ENCODE measurements around the gene PXYLP1. TPM values are rescaled to one million over a fixed set of nuclear protein-coding genes. Genes with fewer than 3 reads are reported as not detected.
A peak's percentile ranks its signal among the peaks of the same experiment; 100 is the strongest.
"Not testable (repeated sequence)": the region's sequence is repeated elsewhere in the genome, so short reads cannot be mapped to it uniquely, and the experiment has no call there.

The PXYLP1 gene
- total RNA-seq, 1 experiment from 2014 or later = 9.7 TPM

DNA sequence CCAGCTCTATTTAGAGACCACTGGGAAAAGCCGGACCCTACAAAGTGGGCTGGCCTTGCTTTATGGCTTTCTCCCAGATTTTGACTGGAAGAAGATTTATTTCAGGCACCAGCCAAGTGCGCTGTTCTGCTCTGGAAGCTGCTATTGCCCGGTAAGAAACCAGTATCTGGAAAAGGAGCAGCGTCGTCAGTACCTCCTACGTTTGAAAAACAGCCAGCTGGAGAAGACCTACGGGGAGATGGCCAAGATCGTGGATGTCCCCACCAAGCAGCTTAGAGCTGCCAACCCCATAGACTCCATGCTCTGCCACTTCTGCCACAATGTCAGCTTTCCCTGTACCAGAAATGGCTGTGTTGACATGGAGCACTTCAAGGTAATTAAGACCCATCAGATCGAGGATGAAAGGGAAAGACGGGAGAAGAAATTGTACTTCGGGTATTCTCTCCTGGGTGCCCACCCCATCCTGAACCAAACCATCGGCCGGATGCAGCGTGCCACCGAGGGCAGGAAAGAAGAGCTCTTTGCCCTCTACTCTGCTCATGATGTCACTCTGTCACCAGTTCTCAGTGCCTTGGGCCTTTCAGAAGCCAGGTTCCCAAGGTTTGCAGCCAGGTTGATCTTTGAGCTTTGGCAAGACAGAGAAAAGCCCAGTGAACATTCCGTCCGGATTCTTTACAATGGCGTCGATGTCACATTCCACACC is 60.9 kb downstream of the PXYLP1 start:
- DNase-seq (ENCODE audit: low spot score) = no peak

DNA sequence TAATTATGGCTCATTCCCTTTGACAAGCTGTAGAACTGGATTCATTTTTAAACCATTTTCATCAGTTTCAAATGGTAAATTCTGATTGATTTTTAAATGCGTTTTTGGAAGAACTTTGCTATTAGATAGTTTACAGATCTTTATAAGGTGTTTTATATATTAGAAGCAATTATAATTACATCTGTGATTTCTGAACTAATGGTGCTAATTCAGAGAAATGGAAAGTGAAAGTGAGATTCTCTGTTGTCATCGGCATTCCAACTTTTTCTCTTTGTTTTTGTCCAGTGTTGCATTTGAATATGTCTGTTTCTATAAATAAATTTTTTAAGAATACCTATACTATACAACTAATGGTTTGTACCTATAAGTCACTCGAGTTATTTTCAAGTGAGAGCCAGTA is 62.7 kb downstream of the PXYLP1 start:
- no peak for DNase-seq (ENCODE audit: low spot score)

DNA sequence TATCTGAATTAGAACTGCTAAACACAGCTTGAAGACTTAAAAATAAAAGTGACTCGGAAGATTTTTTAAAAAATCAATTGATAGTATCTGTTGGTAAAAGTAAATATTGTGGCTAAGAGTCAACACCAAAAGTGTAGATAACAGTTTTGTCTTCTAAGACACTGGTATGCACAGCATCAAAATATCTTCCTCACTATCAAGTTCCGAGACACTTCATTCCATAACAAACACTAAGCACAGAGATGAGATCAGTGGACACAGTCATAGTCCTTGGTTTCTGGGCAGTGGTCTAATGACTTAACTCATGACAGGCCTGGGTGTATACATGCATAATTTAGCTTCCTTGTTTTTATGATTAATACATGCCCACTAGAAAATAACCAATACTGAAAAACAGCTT is 63.2 kb downstream of the PXYLP1 start:
- no peak for DNase-seq (ENCODE audit: low spot score)

DNA sequence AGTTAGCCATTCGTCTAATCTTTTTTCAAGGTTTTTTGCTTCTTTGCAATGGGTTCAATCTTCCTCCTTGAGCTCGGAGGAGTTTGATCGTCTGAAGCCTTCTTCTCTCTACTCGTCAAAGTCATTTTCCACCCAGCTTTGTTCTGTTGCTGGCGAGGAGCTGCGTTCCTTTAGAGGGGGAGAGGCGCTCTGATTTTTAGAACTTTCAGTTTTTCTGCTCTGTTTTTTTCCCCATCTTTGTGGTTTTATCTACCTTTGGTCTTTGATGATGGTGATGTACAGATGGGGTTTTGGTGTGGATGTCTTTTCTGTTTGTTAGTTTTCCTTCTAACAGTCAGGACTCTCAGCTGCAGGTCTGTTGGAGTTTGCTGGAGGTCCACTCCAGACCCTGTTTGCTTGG is 68.8 kb downstream of the PXYLP1 start:
- DNase-seq (ENCODE audit: low spot score) = not testable (repeated sequence)

DNA sequence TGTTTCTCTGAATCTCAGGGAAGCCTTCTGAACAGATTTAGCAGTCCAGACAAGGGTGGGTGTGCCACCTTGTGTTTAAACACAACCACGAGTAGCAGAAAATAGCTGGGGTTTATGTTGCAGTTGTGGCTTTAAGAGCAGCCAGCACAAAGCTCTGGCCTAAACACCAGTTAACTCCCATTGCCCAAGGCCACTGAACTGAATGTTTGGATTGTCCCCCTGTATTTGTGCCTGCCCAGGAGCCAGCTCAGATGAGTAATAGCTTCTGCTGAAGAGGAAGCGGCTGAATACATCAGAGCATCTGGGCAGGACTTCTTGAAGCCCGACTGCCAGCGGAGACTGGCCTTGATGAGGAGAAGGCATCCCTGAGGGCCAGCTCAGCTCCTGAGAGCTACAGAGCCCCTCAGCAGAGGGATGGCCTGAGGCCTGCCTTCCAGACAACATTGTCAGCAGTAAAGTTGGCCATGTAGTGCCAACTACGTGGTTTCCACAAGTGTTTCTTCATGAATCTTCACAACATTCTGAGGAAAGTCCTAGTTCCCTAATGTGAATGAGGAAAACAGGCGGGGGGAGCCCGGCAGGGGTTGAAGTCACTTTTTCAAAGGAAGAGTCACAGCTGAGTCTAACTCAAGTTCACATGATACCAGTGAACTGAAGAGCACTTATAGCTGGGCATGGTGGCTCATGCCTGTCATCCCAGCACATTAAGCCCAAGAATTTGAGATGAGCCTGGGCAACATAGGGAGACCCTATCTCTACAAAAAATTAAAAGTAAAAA is 70.9 kb downstream of the PXYLP1 start:
- no peak for DNase-seq (ENCODE audit: low spot score)

DNA sequence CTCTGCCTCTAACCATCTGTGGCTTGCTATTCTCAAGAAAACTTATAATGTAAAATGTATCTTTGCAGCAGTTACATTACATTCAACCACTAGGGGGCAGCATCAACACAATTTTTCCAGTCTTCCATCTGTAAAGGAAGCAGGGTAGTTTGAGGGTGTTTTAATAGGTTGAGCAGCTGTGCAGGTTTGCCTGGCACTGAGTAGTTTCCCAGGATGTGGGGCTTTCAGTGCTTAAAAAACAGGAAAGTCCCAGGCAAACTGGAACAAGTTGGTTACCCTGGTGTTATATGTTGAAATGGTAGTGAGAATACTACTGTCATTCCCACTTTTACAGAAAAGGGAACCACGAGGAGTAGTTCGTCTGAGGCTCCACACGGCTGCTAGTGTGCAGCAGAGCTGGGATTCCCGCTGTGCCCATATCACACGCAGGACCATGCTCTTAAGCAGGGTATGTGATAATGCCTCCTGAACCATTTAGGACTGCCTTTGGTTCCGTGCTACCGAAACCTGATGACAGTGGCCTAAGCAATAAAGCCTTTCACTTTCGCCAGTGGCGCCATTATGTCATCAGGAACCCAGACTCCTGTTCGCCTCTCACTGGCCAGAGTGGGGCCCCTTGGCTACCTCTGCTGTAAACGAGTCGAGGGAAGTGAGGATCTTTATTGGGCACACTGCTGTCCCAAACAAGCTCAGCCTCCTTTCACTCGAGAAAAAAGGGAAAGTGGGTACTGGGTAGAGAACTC is 72.0 kb downstream of the PXYLP1 start:
- peak; percentile 88 for DNase-seq (ENCODE audit: low spot score)

DNA sequence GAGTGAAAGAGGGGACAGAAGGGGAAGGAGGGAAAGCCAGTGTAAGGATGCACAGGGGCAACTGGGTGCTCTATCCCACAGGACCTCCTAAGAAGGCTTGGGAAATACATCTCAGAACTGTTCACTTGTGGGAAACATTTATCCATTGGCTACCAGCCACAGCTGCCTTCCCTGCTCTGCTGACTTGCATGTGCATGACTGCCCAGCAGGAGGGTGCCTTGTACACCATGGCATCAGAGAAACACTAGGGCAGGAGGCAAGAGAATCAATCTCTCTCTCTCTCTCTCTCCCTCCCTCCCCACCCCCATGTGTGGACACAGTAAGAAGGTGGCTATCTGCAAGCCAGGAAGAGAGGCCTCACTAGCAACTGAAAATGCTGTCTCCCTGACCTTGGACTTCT is 73.8 kb downstream of the PXYLP1 start:
- peak; percentile 45 for DNase-seq (ENCODE audit: low spot score)

DNA sequence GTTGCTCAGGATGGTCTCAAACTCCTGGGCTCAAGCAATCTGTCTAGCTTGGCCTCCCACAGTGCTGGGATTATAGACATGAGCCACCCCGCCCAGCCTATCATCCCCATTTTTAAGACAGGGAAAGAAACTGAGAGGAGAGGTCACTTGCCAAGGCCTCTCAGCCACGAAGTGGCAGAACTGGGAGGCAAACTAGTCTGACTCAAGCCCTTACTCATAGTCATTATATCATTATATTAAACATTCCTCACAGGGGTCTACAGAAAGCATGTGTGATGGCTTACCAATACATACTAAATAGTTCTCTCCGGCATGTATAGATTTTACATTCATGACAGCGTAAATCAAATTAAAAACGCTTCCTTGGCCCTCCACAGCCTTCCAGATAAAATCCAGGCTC is 74.7 kb downstream of the PXYLP1 start:
- no peak for DNase-seq (ENCODE audit: low spot score)

DNA sequence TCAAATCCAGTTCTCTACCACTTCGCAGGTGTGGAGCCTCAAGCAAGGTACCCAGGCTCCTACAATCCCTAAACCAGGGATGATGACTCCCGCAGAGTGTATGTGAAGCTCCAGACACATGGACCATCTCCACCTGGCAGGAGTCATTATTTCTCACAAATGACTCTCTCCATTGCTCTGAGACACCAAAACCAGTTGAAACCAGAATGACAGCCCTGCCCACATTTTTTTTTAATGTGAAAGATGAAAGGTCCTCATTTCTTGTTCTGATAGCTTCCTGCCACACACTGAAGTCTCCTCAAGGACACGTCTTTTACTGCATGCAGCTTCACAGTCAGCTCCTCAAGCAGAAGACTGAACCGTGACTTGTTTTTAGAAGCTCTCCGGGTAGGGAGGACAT is 75.3 kb downstream of the PXYLP1 start:
- DNase-seq (ENCODE audit: low spot score) = no peak

DNA sequence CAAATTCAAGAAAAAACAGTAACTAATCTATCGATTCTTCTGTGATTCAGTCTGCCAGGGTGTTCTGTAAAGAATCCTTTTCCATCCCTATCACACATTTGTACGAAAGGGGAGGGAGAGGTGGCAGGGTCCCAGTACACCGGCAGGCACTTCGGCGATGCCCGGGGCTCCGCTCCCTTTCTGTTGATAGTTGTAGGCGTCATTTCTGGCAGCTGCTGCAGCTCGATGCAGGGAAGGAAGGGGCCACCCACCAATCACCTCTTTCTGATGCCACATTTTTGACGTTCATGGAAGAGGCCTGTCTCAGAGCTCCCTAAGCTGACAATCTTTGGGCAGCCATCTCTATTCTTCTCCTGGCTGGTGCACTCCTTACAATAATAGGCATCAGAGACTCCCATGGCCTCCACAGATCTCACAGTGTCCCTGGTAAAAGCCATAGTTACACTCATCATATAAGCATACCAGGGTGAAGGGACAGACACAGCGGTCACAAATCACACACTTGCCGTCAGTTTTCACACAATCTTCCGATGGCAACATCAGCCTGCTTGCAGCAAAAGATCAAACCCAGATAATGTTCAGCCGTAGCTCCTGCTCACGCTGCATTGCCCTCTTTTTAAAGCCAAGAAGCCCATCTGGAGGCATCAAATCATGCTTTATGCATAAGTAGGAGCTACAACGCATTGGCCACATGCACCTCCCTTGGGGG is 75.9 kb downstream of the PXYLP1 start:
- no peak for DNase-seq (ENCODE audit: low spot score)

DNA sequence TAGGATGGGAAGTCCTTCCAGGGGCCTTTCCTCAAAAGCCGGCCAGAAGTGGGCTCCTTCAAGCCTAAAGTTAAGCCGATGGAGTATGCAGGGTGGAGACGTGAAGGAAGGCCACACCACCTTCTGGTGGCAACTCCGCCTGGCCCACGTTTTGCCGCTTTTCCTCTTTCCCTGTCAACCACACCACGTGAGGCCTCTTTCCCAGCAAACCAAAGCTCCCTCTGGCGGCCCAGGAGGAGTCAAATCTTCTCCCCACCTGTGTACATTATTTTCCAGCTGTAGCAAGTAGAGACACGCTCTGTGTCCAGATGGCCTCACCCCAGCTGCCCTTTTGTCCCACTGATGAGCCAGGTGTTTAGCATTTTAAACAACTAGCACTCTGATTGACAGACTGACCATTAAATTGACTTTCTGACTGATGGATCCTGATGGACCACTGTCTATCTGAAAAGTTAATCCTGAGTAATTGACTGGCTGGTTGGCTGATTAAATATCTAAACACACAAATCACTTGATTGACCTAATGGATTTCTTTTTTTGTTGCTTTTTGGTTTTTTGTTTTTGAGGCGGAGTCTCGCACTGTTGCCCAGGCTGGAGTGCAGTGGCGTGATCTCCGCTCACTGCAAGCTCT is 77.1 kb downstream of the PXYLP1 start:
- peak; percentile 84 for DNase-seq (ENCODE audit: low spot score)

DNA sequence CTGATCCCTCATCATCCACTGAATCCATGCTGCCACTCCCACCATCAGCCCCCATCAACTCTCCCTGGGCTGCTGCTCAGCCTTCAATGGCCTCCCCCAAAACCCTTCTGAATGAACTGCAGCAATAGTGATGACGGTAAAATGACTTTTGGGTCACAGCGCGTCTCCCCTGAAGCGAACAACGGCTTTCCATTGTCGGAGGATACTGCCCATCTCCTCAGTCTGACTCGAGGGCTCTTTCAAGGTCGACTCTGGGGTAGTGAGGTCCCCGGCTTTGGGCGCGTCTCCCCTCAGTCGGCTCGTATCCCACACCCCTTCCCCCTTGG is 79.5 kb downstream of the PXYLP1 start:
- no peak for DNase-seq (ENCODE audit: low spot score)

DNA sequence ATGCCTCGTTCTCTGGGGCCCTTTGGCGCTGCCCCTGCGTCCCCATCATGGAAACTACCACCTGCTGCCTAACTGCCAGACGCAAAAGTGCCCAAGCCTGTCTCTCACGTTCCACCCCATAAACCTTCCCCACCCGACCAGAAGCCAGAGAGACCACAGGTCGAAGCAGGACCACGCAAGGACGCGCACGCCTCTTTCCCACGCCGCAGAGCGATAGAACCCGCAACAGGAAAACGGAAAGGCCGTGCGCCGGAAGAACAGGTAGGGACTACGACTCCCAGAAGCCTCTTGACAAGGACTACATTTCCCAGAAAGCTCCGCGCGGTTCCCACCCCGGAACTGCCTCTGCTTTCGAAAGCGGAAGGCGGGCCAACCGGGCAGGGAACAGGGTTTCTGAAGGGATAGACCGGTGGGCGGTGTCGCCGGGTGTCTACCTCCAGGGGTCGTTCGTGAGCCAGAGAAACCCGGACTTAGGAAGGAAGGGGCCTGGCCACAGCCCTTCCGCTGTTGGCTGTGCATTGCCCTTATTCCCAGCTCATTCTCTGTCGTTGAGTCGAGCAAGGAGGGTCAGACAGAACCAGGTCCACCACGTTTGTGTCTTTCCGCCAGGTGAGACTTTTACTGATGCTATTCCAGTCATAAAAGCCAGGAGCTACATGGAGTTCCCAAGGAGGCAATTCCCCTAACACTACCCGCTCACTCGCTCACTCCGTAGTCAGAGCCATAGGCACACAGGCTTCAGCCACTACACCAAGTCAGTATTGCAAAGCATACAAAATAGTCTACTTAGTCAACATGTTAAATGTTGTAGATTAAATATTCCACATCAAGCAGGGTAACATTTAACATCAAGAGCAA is 80.1 kb downstream of the PXYLP1 start:
- peak; percentile 98 for DNase-seq (ENCODE audit: low spot score)

DNA sequence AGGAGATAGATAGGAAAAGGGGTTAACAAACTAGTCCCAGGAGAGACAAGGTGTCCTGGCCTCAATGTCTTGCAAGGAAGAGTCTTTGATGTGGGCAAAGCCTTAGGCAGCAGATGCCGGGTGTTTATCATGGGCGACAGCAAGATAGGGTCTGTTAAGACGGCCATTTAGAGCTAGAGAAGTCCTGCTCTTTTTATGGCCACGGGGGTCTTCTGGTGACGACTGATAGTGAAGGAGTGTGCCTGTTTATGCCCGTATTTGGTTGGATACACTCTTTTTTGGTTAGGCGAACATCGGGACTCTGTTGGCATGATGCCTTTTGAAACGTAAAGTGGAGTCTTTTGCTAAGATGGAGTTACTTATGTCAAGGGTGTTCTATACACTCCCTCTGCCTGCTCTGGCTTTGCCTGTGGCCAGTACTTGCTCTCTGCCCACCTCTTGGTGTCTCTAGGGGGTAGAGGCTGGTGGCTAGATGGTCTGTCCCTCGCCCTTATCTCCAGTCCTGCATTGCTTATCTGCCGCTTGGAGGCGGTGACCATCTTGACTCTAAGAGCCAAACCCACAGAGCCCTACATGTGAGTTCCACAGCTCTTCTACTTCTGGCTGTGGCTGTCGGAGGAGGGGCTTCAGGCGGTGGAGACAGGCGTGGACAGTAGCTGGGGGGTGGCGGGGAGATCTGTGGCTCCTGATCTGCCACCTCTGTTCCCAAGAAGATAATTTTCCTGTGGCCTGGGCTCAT is 80.9 kb downstream of the PXYLP1 start:
- DNase-seq (ENCODE audit: low spot score) = no peak

DNA sequence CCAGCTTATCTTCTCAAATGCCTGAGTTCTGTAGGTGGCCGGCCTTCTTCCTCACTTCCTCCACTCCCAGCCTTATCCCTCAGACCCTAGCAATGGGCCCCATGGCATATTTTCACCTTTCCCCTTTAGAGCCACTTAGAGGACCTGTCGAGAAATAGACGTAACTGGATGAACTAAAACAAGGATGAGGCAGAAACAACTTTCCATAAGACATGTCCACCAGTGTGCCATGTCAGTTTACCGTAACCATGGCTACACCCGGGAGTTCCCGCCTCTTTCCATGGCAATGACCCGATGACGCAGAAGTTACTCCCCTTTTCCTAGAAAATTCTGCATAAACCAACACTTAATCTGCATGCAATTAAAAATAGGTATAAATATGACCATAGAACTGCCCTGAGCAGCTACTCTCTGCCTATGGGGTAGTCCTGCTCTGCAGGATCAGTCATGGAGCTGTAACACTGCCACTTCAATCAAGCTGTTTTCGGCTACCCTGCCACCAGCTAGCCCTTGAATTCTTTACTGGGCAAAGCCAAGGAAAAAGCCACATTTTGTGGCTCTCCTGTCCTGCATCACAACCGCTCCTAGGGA is 81.6 kb downstream of the PXYLP1 start:
- DNase-seq (ENCODE audit: low spot score) = no peak

DNA sequence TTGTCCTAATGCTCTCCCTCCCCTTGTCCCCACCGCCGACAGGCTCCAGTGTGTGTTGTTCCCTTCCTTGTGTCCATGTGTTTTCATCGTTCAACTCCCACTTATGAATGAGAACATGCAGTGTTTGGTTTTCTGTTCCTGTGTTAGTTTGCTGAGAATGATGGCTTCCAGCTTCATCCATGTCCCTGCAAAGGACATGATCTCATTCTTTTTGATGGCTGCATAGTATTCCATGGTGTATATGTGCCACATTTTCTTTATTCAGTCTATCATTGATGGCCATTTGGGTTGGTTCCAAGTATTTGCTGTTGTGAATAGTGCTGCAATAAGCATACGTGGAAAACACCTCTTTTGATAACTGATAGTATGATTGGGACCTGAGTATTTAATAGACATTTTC is 82.8 kb downstream of the PXYLP1 start:
- not testable (repeated sequence) for DNase-seq (ENCODE audit: low spot score)

DNA sequence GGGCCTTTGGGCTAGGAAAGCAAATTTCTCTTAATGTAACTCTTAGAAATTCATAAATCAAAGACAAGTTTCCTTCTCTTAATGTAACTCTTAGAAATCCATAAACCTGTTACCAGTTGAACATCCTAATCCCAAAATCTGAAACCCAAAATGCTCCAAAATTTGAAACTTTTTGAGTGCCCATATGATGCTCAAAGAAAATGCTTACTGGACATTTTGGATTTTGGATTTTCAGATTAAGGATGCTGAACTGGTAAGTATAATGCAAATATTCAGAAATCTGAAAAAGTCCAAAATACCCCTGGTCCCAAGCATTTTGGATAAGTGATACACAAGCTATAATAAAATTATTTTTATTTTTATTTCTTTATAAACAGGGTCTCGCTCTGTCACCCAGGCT is 85.2 kb downstream of the PXYLP1 start:
- DNase-seq (ENCODE audit: low spot score) = no peak

DNA sequence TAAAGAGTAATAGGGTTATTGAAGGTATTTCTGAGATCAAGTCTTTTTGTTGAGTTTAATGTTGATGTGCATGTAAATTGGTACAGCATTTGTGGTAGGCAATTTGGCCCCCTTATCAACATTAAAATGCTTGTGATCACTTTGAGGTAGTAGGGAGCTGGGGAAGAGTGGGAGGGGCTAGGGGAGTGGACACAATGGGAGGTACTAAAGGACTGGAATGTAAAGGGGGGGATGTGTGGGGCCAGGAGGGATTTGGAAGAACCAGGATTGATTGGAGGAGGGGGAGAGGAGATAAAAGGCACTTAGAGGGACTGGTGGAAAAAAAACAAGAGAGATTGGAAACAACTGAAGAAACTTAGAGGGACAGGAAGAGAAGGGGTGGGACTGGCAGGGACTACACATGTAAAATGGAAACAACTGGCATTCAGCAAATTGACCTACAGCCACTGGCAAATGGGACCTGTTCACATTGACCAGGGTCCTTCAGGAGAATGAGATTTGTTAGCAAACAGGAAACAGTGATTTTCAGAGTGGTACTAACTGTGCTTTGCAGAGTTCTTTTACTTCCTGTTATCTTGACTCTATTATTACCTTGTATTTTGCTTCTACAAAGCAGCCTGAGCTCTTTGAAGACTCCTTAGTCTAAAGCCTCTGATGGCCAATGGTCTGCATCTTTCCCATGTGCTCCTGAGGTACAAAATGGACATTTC is 88.9 kb downstream of the PXYLP1 start:
- DNase-seq (ENCODE audit: low spot score) = no peak

DNA sequence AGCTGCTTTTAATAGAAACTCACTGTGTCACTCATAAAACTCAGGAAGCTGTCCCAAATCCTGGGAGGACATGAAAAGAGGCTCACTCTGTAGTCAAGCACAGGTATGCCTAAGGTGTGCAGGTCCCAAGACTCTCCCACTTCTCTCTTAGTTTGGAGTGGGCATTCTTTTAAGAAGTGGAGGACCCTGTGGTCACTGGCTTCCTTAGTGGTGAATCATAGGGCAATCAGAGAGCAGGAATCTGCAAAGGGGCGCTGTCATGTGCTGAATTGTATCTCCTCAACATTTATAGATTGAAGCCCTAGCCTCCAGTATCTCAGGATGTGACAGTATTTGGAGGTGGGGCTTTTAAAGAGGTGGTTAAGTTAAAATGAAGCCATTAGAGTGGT is 89.5 kb downstream of the PXYLP1 start:
- DNase-seq (ENCODE audit: low spot score) = no peak
